ENCODE results near the gene DISC1.

- TF ChIP-seq CTCF (IDR thresholded peaks at IDR 0.05) (no peak), POLR2A (IDR thresholded peaks at IDR 0.05) (no peak)
These were observed 313.5 kb downstream of the DISC1 start for GRCh38 chr1:231940116-231940515.
